Neural progenitor cell (in vitro differentiated cells): ENCODE data around the gene AGO3. TPM values are rescaled to one million over a fixed set of nuclear protein-coding genes. Genes with fewer than 3 reads are reported as not detected.

Source experiments
- DNase-seq: peaks from one replicate; pipeline ENCODE4 v3.0.0-alpha.2; 2016; ENCODE audit warnings: low spot score
- H2AFZ ChIP-seq: fragments of 200-600 bp; sonication (generic); replicated peaks from 2 replicates; pipeline ENCODE4 v1.6.1; 2016; ENCODE audit warnings: antibody characterized with exemption
- H3F3A ChIP-seq: fragments of 200-600 bp; sonication (generic); 2 replicates; pipeline ENCODE4 v1.6.1; 2016; ENCODE audit warnings: antibody characterized with exemption, low read depth
- H3K27ac ChIP-seq: fragments of 200-600 bp; sonication (generic); 2 replicates; pipeline ENCODE4 v1.5.1; 2016; ENCODE audit warnings: mild to moderate bottlenecking
- H3K27me3 ChIP-seq: fragments of 200-600 bp; sonication (generic); 2 replicates; pipeline ENCODE4 v1.6.1; 2016; ENCODE audit warnings: mild to moderate bottlenecking, moderate library complexity
- H3K36me3 ChIP-seq: fragments of 200-600 bp; sonication (generic); 2 replicates; pipeline ENCODE4 v1.5.1; 2016
- H3K4me1 ChIP-seq: fragments of 200-600 bp; sonication (generic); 2 replicates; pipeline ENCODE4 v1.6.1; 2016; ENCODE audit warnings: mixed run types
- H3K4me2 ChIP-seq: fragments of 200-600 bp; sonication (generic); 2 replicates; pipeline ENCODE4 v1.6.1; 2016
- H3K4me3 ChIP-seq: fragments of 200-600 bp; sonication (generic); 2 replicates; pipeline ENCODE4 v1.5.1; 2016
- H3K79me2 ChIP-seq: fragments of 200-600 bp; sonication (generic); 2 replicates; pipeline ENCODE4 v1.6.1; 2016; ENCODE audit warnings: low read depth
- H3K9ac ChIP-seq: fragments of 200-600 bp; sonication (generic); 2 replicates; pipeline ENCODE4 v1.6.1; 2016
- H3K9me3 ChIP-seq: fragments of 200-600 bp; sonication (generic); 2 replicates; pipeline ENCODE4 v1.5.1; 2016; ENCODE audit warnings: low read depth
- H4K20me1 ChIP-seq: fragments of 200-600 bp; sonication (generic); 2 replicates; pipeline ENCODE4 v1.6.1; 2016; ENCODE audit warnings: low read depth
- H3K27ac Mint-ChIP-seq: 3 replicates; pipeline ENCODE4 v1.8.0; 2021; ENCODE audit warnings: mixed read lengths
- H3K27me3 Mint-ChIP-seq: 2 replicates; pipeline ENCODE4 v1.8.0; 2022; ENCODE audit warnings: low read depth, mild to moderate bottlenecking, inconsistent platforms, moderate library complexity, mixed read lengths; ENCODE audit not compliant: insufficient read depth
- H3K36me3 Mint-ChIP-seq: 3 replicates; pipeline ENCODE4 v1.8.0; 2021; ENCODE audit warnings: mixed read lengths
- H3K4me1 Mint-ChIP-seq: 3 replicates; pipeline ENCODE4 v1.8.0; 2021; ENCODE audit warnings: mixed read lengths
- H3K4me3 Mint-ChIP-seq: 3 replicates; pipeline ENCODE4 v1.8.0; 2021; ENCODE audit warnings: mild to moderate bottlenecking, moderate library complexity, mixed read lengths
- H3K9me3 Mint-ChIP-seq: 3 replicates; pipeline ENCODE4 v1.8.0; 2020; ENCODE audit warnings: mixed read lengths
- CTCF ChIP-seq: fragments of 200-600 bp; sonication (generic); IDR thresholded peaks from 2 replicates; pipeline ENCODE4 v1.5.1; 2017; ENCODE audit warnings: antibody characterized with exemption, mild to moderate bottlenecking
- EZH2 ChIP-seq: fragments of 200-600 bp; sonication (generic); IDR thresholded peaks from 2 replicates; pipeline ENCODE4 v1.6.1; 2017; ENCODE audit warnings: antibody characterized with exemption, mild to moderate bottlenecking, moderate library complexity
- EZH2phosphoT487 ChIP-seq: fragments of 200-600 bp; sonication (generic); IDR thresholded peaks from 2 replicates; pipeline ENCODE4 v1.6.1; 2017; ENCODE audit warnings: antibody characterized with exemption
- total RNA-seq: library from RNA; depleted of rRNA; stranded (reverse); fragments of >200 nt; gene quantifications from 2 replicates; pipeline ENCODE4 v1.2.3, GENCODE V29; 2015; ENCODE audit warnings: low replicate concordance

AGO3 gene
- total RNA-seq, 1 donor from 2014 or later, result 45.2 TPM

DNA sequence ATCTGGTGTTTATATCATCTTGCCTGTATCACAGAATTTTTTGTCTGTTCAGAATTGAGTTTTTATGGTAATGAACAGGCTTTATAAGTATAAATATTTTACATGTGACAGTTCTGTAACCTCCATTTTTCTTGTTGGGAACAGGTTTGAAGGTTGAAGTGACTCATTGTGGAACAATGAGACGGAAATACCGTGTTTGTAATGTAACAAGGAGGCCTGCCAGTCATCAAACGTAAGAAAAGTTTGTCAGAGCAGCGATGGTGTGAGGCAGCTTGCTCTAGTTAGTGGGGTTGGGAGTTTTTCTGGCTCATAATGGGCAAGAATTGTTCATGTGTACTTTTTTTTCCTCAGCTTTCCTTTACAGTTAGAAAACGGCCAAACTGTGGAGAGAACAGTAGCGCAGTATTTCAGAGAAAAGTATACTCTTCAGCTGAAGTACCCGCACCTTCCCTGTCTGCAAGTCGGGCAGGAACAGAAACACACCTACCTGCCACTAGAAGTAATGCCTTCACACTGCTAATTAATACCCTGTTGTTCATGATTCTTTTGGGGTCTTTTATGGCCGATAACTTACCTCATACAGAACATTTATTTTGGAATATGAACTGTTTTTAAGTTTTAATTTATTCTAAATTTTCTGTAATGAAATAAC is 77.8 kb downstream of the AGO3 start:
- no peak overlapping the region for H3K27ac Mint-ChIP-seq

DNA sequence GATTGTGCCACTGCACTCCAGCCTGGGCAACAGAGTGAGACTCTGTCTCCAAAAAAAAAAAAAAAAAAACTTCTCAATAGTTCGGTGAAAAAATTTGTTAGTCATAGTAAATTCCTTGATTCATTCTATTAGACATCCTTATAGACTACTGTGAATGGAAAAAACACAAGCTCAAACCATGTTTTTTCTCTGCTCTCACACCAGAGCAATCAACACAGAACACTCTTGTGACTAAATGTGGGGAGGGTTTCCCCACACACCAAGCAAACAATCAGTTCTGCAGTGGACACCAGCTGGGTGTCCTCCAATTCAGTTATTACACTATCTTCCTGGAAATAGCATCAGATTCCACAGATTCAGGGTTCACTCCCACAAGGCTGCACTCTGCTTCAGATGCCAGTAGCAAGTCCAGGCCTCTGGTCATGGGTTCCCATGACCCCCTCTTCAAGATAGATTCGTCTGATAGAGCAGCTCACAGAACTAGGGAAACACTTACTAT is 83.9 kb downstream of the AGO3 start:
- DNase-seq, result no peak
- Histone ChIP-seq H4K20me1 (no peaks in the 10 kb centered on the region), H2AFZ (no peak overlapping the region), H3K27me3 (no peaks in the 10 kb centered on the region), H3K36me3 (no peaks in the 10 kb centered on the region), H3F3A (no peaks in the 10 kb centered on the region), H3K4me2 (no peak overlapping the region), H3K9ac (no peak overlapping the region), H3K79me2 (no peaks in the 10 kb centered on the region), H3K4me3 (no peak overlapping the region), H3K27ac (no peak overlapping the region), H3K9me3 (no peaks in the 10 kb centered on the region), H3K4me1 (no peaks in the 10 kb centered on the region)
- H3K27me3 Mint-ChIP-seq, result no peaks in the 10 kb centered on the region
- no peaks in the 10 kb centered on the region for H3K4me1 Mint-ChIP-seq
- no peak overlapping the region for H3K27ac Mint-ChIP-seq
- TF ChIP-seq EZH2 (no peak), CTCF (no peak), EZH2phosphoT487 (no peak)
- H3K4me3 Mint-ChIP-seq, result no peak overlapping the region
- H3K36me3 Mint-ChIP-seq, result peaks cover 20% of the 10 kb centered on the region
- H3K9me3 Mint-ChIP-seq, result no peaks in the 10 kb centered on the region

More for the DNA sequence above, 77.8 kb downstream of the AGO3 start:
- no peak overlapping the region for H3K4me2 ChIP-seq
- no peak overlapping the region for H3K9ac ChIP-seq
- no peaks in the 10 kb centered on the region for H3K36me3 ChIP-seq
- Mint-ChIP-seq H3K9me3 (no peaks in the 10 kb centered on the region), H3K36me3 (peaks cover 11% of the 10 kb centered on the region), H3K27me3 (no peaks in the 10 kb centered on the region), H3K4me1 (no peaks in the 10 kb centered on the region), H3K4me3 (no peak overlapping the region)
- H3F3A ChIP-seq, result no peaks in the 10 kb centered on the region
- no peaks in the 10 kb centered on the region for H4K20me1 ChIP-seq
- H3K27me3 ChIP-seq, result no peaks in the 10 kb centered on the region
- no peaks in the 10 kb centered on the region for H3K9me3 ChIP-seq
- no peaks in the 10 kb centered on the region for H3K79me2 ChIP-seq
- H3K4me3 ChIP-seq, result no peak overlapping the region
- H3K27ac ChIP-seq, result no peak overlapping the region
- TF ChIP-seq EZH2phosphoT487, result no peak
- no peak for TF ChIP-seq CTCF
- no peak for TF ChIP-seq EZH2
- no peaks in the 10 kb centered on the region for H3K4me1 ChIP-seq
- no peak for DNase-seq
- H2AFZ ChIP-seq, result no peak overlapping the region

- no peaks in the 10 kb centered on the region for H3K4me1 ChIP-seq
- Mint-ChIP-seq H3K27me3 (no peaks in the 10 kb centered on the region), H3K4me1 (no peaks in the 10 kb centered on the region), H3K4me3 (no peak overlapping the region), H3K36me3 (peaks cover 22% of the 10 kb centered on the region), H3K9me3 (no peaks in the 10 kb centered on the region), H3K27ac (no peak overlapping the region)
- no peak overlapping the region for H2AFZ ChIP-seq
- no peak overlapping the region for H3K9ac ChIP-seq
- H3K27me3 ChIP-seq, result no peaks in the 10 kb centered on the region
- no peaks in the 10 kb centered on the region for H3K9me3 ChIP-seq
- no peak overlapping the region for H3K4me3 ChIP-seq
- no peaks in the 10 kb centered on the region for H3F3A ChIP-seq
- H3K36me3 ChIP-seq, result no peaks in the 10 kb centered on the region
- TF ChIP-seq CTCF, result no peak
- no peak for TF ChIP-seq EZH2phosphoT487
- TF ChIP-seq EZH2, result no peak
- H3K27ac ChIP-seq, result no peak overlapping the region
- DNase-seq, result no peak
- H4K20me1 ChIP-seq, result no peaks in the 10 kb centered on the region
- H3K4me2 ChIP-seq, result no peak overlapping the region
- no peaks in the 10 kb centered on the region for H3K79me2 ChIP-seq
Observed at GRCh38 chr1:36016686-36017085, 85.8 kb downstream of the AGO3 start.
